HG02840 (cell line): ENCODE results near the gene DEXI.
"Not testable (repeated sequence)": the region's sequence is repeated elsewhere in the genome, so short reads cannot be mapped to it uniquely, and the experiment has no call there.

Source experiments
- ATAC-seq: cut with Tn5 transposase; IDR thresholded peaks from one replicate; pipeline ENCODE4 v1.9.1; 2021; ENCODE audit warnings: mild to moderate bottlenecking, moderate library complexity, moderate number of reproducible peaks; ENCODE audit not compliant: unreplicated experiment, low FRiP score

DEXI gene

GRCh38 chr16:10970065-10970464 is 27.8 kb upstream of the DEXI start:
- no peak for ATAC-seq

- ATAC-seq = no peak
Observed at GRCh38 chr16:10969615-10970014, 27.3 kb upstream of the DEXI start.

- no peak for ATAC-seq
Observed at GRCh38 chr16:10968498-10968897, 26.2 kb upstream of the DEXI start.

- ATAC-seq = no peak
Observed at GRCh38 chr16:10967986-10968385, 25.7 kb upstream of the DEXI start.

GRCh38 chr16:10966559-10966958 is 24.3 kb upstream of the DEXI start:
- ATAC-seq = not testable (repeated sequence)

- no peak for ATAC-seq
Observed at GRCh38 chr16:10966129-10966528, 23.9 kb upstream of the DEXI start.

- peak; percentile 56 for ATAC-seq
Observed at GRCh38 chr16:10965440-10966061, 23.3 kb upstream of the DEXI start.

- peak; percentile 39 for ATAC-seq
Observed at GRCh38 chr16:10964891-10965326, 22.6 kb upstream of the DEXI start.

GRCh38 chr16:10964039-10964890 is 22.0 kb upstream of the DEXI start:
- no peak for ATAC-seq

- no peak for ATAC-seq
Observed at GRCh38 chr16:10961231-10961630, 19.0 kb upstream of the DEXI start.

GRCh38 chr16:10959161-10959560 is 16.9 kb upstream of the DEXI start:
- no peak for ATAC-seq

- ATAC-seq = no peak
Observed at GRCh38 chr16:10957771-10958482, 15.7 kb upstream of the DEXI start.

GRCh38 chr16:10954903-10955302 is 12.6 kb upstream of the DEXI start:
- ATAC-seq = no peak

- ATAC-seq = no peak
Observed at GRCh38 chr16:10951026-10951425, 8.8 kb upstream of the DEXI start.

- ATAC-seq = no peak
Observed at GRCh38 chr16:10950393-10950792, 8.1 kb upstream of the DEXI start.

- ATAC-seq = no peak
Observed at GRCh38 chr16:10949424-10949970, 7.2 kb upstream of the DEXI start.

- no peak for ATAC-seq
Observed at GRCh38 chr16:10947211-10947787, 5.0 kb upstream of the DEXI start.

GRCh38 chr16:10946308-10946707 is 4.0 kb upstream of the DEXI start:
- no peak for ATAC-seq

- ATAC-seq = no peak
Observed at GRCh38 chr16:10945065-10945787, 3.0 kb upstream of the DEXI start.
